ENCODE data around the gene MARCO. TPM values are rescaled to one million over a fixed set of nuclear protein-coding genes. Genes with fewer than 3 reads are reported as not detected.
A peak's percentile ranks its signal among the peaks of the same experiment; 100 is the strongest.

The MARCO gene
- total RNA-seq, 2 donors from 2014 or later: 0.57 TPM; not detected in 1

- H3K27me3 ChIP-seq (replicated peaks; ENCODE audit: insufficient read depth): peaks cover 3% of the 10 kb centered on the region
Observed at GRCh38 chr2:119010336-119010735, 68.3 kb downstream of the MARCO start.

GRCh38 chr2:119011162-119011909 is 69.3 kb downstream of the MARCO start:
- intact Hi-C loops (cut with DNase I): loop anchor here (2.0 to 10.0 kb wide), 3 partner anchors 253 to 653 kb away; no protein-coding TSS in a partner anchor

More at GRCh38 chr2:119010336-119010735, 68.3 kb downstream of the MARCO start:
- H3K4me3 ChIP-seq: no peak overlapping the region
- 77% methylated on average over 9 of the region's 9 CpGs for WGBS
- no peaks in the 10 kb centered on the region for H3K9me3 ChIP-seq
- DNase-seq (ENCODE audit: low spot score): no peak
- H3K36me3 ChIP-seq: no peaks in the 10 kb centered on the region
- intact Hi-C loops (cut with DNase I): loop anchor here (2.0 to 10.0 kb wide), 3 partner anchors 254 to 654 kb away; no protein-coding TSS in a partner anchor
- TF ChIP-seq POLR2A (IDR thresholded peaks at IDR 0.05): no peak
- TF ChIP-seq CTCF (IDR thresholded peaks at IDR 0.05): no peak
- no peak for TF ChIP-seq POLR2AphosphoS5 (IDR thresholded peaks at IDR 0.05)
- H3K4me1 ChIP-seq (replicated peaks): no peaks in the 10 kb centered on the region
- no peak overlapping the region for H3K27ac ChIP-seq

GRCh38 chr2:119011910-119012209 is 69.9 kb downstream of the MARCO start:
- Histone ChIP-seq H3K4me1 (replicated peaks) (no peaks in the 10 kb centered on the region), H3K27me3 (replicated peaks; ENCODE audit: insufficient read depth) (peaks cover 3% of the 10 kb centered on the region), H3K4me3 (no peak overlapping the region), H3K9me3 (no peaks in the 10 kb centered on the region), H3K27ac (no peak overlapping the region), H3K36me3 (no peaks in the 10 kb centered on the region)
- no peak for DNase-seq (ENCODE audit: low spot score)
- intact Hi-C loops (cut with DNase I): loop anchor here (2.0 to 10.0 kb wide), 3 partner anchors 253 to 653 kb away; no protein-coding TSS in a partner anchor
- no peak for TF ChIP-seq POLR2A (IDR thresholded peaks at IDR 0.05)
- TF ChIP-seq POLR2AphosphoS5 (IDR thresholded peaks at IDR 0.05): no peak
- no peak for TF ChIP-seq CTCF (IDR thresholded peaks at IDR 0.05)
- WGBS: 68% methylated on average over 5 of the region's 5 CpGs

More at GRCh38 chr2:119011162-119011909, 69.3 kb downstream of the MARCO start:
- Histone ChIP-seq H3K4me1 (replicated peaks) (no peaks in the 10 kb centered on the region), H3K9me3 (no peaks in the 10 kb centered on the region), H3K27me3 (replicated peaks; ENCODE audit: insufficient read depth) (peaks cover 3% of the 10 kb centered on the region), H3K4me3 (no peak overlapping the region), H3K36me3 (no peaks in the 10 kb centered on the region), H3K27ac (no peak overlapping the region)
- DNase-seq (ENCODE audit: low spot score): peak; percentile 22
- WGBS: 10% methylated on average over 37 of the region's 38 CpGs
- TF ChIP-seq POLR2AphosphoS5 (IDR thresholded peaks at IDR 0.05) (no peak), CTCF (IDR thresholded peaks at IDR 0.05) (peak in 3 of 4 experiments; percentile 37 to 64 (median 61)), POLR2A (IDR thresholded peaks at IDR 0.05) (no peak)

- H3K36me3 ChIP-seq: no peaks in the 10 kb centered on the region
- no peaks in the 10 kb centered on the region for H3K4me1 ChIP-seq (replicated peaks)
- H3K9me3 ChIP-seq: no peaks in the 10 kb centered on the region
- DNase-seq (ENCODE audit: low spot score): no peak
- peaks cover 3% of the 10 kb centered on the region for H3K27me3 ChIP-seq (replicated peaks; ENCODE audit: insufficient read depth)
- intact Hi-C loops (cut with DNase I): loop anchor here (10.0 kb wide), 2 partner anchors 462 to 652 kb away; no protein-coding TSS in a partner anchor
- WGBS: 81% methylated on average over 11 of the region's 11 CpGs
- no peak overlapping the region for H3K4me3 ChIP-seq
- no peak overlapping the region for H3K27ac ChIP-seq
- TF ChIP-seq POLR2AphosphoS5 (IDR thresholded peaks at IDR 0.05): no peak
- no peak for TF ChIP-seq POLR2A (IDR thresholded peaks at IDR 0.05)
- no peak for TF ChIP-seq CTCF (IDR thresholded peaks at IDR 0.05)
Observed at GRCh38 chr2:119012345-119013301, 70.6 kb downstream of the MARCO start.

Measured in prostate gland (tissue), 2 donors.